GM12891 (cell line): ENCODE data around the gene CIAO2A.
"Not testable (repeated sequence)": the region's sequence is repeated elsewhere in the genome, so short reads cannot be mapped to it uniquely, and the experiment has no call there.

Experiments
- PAX5 ChIP-seq: IDR thresholded peaks from 2 replicates; pipeline ENCODE4 v1.6.1; 2011; ENCODE audit warnings: low read length, moderate library complexity, mild to moderate bottlenecking; ENCODE audit not compliant: insufficient read depth, severe bottlenecking
- POLR2A ChIP-seq: IDR thresholded peaks from 2 replicates; pipeline ENCODE4 v1.6.1; 2011; ENCODE audit warnings: low read depth, low read length, control low read depth
- POLR2AphosphoS5 ChIP-seq: IDR thresholded peaks from 2 replicates; pipeline ENCODE4 v1.6.1; 2011; ENCODE audit warnings: low read depth, low read length, control low read depth
- SPI1 ChIP-seq: IDR thresholded peaks from 2 replicates; pipeline ENCODE4 v1.6.1; 2011; ENCODE audit warnings: low read depth, low read length, control low read depth
- TAF1 ChIP-seq: IDR thresholded peaks from 2 replicates; pipeline ENCODE4 v1.6.1; 2011; ENCODE audit warnings: low read depth, low read length, control low read depth

DNA sequence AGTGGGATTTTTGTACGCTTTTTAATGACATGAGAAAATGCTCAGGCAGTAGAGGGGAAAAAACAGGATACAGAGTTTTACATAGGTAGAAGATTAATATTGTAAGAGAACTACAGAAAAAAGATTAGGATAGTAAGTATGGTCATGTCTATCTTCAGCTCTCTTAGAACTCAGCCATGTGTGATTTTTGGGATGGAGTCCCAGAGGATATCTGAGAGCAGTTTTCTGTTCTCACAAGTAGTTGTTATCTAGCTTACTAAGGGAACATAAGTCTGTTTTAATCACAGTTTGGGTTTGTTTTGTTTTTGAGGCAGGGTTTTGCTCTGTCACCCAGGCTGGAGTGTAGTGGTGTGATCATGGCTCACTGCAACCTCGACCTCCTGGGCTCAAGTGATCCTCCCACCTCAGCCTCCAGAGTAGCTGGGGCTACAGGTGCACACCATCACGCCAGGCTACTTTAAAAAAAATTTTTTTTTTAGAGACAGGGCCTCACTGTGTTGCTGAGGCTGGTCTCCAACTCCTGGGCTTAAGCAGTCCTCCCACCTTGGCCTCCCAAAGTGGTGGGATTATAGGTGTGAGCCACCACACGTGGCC lies 16.6 kb upstream of the CIAO2A start:
- not testable (repeated sequence) for TF ChIP-seq POLR2A, POLR2AphosphoS5, TAF1, SPI1, PAX5
